Activated CD4-positive, CD25-positive, alpha-beta regulatory T cell treated with anti-CD3 and anti-CD28 coated beads, Interleukin-2, amount 50 U/mL, for 16 hours (primary cell): ENCODE data around the gene TRPM3.

Experiments
- DNase-seq: peaks from one replicate; pipeline ENCODE4 v3.0.0-alpha.2; 2020; ENCODE audit warnings: low read depth, low spot score

The TRPM3 gene

DNA sequence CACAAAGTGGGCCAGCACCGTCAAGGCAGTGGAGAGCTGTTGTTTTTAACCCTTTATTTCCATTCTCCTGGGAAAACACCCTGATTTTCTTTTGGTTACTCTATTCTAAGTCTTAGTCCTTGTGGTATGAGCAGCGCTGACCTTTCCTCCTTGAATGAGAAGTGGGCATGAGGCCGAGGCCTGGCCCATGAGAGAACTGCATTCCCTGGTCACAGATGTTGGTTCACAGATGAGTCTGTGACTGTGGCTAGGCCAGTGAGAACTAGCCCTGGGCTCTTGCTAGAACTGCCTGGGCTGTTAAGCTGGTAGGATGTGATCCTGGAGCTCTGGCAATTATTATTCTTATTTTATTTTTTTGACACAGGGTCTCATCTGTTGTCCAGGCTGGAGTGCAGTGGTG lies 635.3 kb downstream of the TRPM3 start:
- no peak for DNase-seq

DNA sequence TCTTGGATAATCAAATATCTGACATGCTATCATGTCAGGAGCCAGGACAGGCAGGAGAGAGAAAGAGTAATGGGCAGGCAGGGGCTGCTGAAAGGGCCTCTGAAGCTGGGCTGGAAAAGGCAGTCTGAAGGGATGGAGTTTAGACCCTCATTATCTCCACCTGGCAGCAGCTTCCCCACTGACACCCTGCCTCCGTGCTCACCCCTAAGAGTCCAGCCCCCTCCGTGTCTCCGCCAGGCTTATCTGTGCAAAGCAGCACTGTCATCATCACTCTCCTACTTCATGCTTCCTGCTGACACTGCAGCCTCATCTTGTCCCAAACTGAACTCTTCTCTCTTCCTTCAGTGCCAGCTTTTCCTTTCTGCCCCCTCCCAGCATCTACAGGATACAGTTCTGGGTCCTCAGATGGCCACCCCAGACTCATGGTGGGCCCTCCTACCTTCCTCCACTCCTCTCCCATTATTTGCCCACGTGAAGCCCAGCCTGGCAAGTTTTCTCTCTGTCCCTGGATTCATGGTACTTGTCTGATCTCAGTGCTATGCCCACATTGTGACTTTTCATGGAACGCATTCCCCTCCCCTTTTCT lies 636.1 kb downstream of the TRPM3 start:
- DNase-seq: no peak

DNA sequence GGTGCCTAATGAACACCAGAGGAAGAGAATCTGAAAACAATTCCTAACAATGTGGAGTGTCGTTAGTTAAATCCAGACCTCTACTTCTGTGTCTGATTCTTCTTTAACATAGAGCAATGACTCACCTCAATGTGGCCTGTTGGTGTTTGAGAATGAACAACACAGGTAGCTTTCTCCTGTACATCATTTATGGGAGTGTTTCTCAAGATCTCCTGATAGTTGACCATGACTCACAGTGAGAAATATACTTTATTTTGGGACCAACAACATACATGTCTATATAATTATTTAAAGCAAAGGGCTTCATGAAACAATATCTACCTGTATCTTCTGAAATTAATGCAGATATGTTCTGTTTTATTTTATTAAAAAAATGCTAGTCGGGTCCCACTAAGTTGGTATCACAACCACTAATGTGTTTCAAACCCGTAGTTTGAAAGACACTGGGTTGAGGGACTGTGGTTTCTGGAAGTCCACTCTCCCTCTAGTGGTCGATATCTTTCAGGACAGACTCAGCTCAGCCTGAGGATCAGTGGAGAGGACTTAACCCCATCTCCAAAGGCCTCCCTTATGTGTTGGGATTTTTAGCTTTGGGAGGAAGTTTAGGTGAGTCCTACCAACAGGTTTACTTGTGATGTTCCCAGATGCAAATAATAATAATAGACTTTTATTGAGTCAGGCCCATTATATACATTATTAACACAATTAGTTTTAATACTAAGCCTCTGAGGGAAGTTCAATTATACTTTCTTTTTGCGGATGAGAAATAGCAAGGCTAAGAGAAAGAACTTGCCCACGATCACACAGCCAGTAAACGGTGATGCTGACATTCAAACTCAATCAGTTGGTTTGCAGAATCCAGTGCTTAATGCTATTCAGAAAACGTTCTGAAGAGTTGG lies 636.9 kb downstream of the TRPM3 start:
- DNase-seq: no peak

DNA sequence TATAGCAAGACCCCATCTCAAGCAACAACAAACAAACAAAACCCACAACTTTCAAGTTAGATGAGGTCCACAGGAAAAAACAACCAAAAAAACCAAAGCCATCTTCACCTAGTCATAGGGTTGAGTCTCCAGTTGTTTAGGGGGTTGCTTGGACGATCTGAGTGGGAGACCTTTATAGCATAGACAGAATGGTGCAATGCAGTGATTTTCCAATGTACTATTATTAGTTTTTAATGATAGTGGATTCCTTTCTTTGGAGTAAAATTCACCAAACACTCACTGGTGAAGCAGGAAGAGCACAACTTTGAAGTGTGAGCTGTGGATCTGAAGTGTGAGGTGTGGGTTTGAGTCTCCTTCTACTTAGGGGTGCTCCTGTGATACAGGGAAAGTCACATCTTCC lies 640.0 kb downstream of the TRPM3 start:
- DNase-seq: no peak

DNA sequence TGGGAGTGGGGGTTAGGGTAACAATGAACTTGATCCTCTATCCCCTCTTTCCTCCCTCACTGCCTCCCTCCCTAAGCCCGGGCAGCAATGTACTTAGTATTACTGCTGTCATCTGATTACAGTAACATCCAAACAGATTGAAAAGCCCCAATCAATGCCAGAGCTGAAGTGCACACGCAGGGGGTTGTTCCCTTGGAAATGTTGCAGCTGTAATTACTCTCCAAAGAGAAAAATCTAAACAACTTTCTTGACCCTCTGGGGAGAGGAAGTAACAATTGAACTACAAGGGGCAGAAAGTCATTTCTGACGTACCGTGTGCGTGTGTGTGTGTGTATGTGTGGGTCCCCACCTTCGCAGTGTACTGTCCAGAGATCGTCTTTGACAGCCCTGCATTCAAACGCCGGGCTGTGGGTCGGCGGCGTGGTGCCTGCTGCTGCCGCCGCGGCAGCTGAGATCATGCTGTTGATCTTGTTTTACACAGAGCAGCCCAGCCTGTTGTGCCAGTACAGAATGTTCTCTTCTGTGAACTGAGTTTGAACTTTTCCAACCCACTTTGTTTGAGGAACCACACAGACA lies 640.9 kb downstream of the TRPM3 start:
- no peak for DNase-seq

DNA sequence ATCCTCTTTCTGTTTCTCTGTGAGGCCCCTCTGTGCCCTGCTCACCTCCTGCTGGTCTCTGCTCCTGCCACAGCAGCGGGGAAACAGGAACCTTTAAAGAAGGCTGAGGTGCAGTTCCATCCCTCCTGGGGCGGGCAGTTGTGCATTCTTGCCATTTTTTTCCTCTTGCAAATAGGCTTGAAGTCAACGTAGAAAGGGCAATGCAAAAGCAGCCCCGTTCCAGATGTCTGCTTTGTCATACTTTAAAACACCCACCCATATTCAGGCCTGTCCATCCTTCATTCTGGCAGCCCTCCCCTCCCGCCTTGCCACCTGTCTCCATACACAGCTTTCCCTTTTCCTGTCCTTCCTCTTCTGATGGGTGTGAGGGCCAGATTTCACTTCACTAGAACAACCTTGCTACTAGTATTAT lies 641.5 kb downstream of the TRPM3 start:
- no peak for DNase-seq
